Esophagus squamous epithelium (tissue), 4 donors: ENCODE measurements around the gene ZBTB4.

Experiments used
- CTCF ChIP-seq, 6 experiments: fragments of 450-650 bp in 4 of 6; fragments of 200-600 bp in 2 of 6; sonication (generic) in 2 of 6; IDR thresholded peaks; one replicate each; pipeline ENCODE4 v1.5.1; 2016 to 2019; ENCODE audit warnings: antibody characterized with exemption in 6 of 6, mild to moderate bottlenecking in 4 of 6, moderate library complexity in 4 of 6
- POLR2A ChIP-seq, 4 donors: fragments of 450-650 bp; IDR thresholded peaks; one replicate each; pipeline ENCODE4 v1.6.1; 2017; ENCODE audit warnings: antibody characterized with exemption in 4 of 4, mild to moderate bottlenecking in 4 of 4, moderate library complexity in 3 of 4

GRCh38 chr17:7445619-7445968, 33.8 kb downstream of the ZBTB4 start:
- no peak for TF ChIP-seq CTCF (IDR thresholded peaks at IDR 0.05)
- no peak for TF ChIP-seq POLR2A (IDR thresholded peaks at IDR 0.05)
